B cell (primary cell): ENCODE data around the gene MAP3K5. TPM values are rescaled to one million over a fixed set of nuclear protein-coding genes. Genes with fewer than 3 reads are reported as not detected.

Experiments
- ATAC-seq: fragments of 200-7000 bp; cut with Tn5 transposase; one replicate; pipeline ENCODE4 v1.10.0; 2021; ENCODE audit warnings: low read depth, mild to moderate bottlenecking, moderate number of reproducible peaks, moderate library complexity
- CTCF ChIA-PET: fragments of 350-600 bp; sonication (Branson Sonifier 250); formaldehyde crosslinking; loops from one replicate; lab custom pipeline; 2021; ENCODE audit warnings: antibody characterized with exemption, inconsistent platforms; lab: Charles Lee
- POLR2A ChIA-PET: fragments of 350-600 bp; sonication (Branson Sonifier 250); formaldehyde crosslinking; loops from one replicate; lab custom pipeline; 2021; ENCODE audit warnings: antibody characterized with exemption; lab: Charles Lee
- DNase-seq: peaks from one replicate; pipeline ENCODE4 v3.0.0; 2013
- H2AFZ ChIP-seq: 2 replicates; pipeline ENCODE4 v1.6.1; 2012; ENCODE audit warnings: mild to moderate bottlenecking, low read depth, low read length; ENCODE audit not compliant: insufficient read depth, poor library complexity, severe bottlenecking
- H3K27ac ChIP-seq, 2 donors: 1 replicate in 1 of 2; 2 replicates in 1 of 2; pipeline ENCODE4 v1.5.1; 2012 to 2013; ENCODE audit warnings: low read length in 2 of 2, mild to moderate bottlenecking in 2 of 2, moderate library complexity in 1 of 2
- H3K27me3 ChIP-seq, 4 experiments: fragments of 200-600 bp in 1 of 4; sonication (generic) in 1 of 4; replicated peaks in 1 of 4; 1 replicate in 2 of 4; 2 replicates in 2 of 4; pipeline versions ENCODE4 v1.6.1 to v1.7.0; 2013 to 2016; ENCODE audit warnings: low read length in 3 of 4, mild to moderate bottlenecking in 2 of 4, mixed read lengths in 1 of 4, moderate library complexity in 1 of 4; ENCODE audit not compliant: insufficient read depth in 4 of 4, control insufficient read depth in 3 of 4; ENCODE audit errors: control extremely low read depth in 1 of 4
- H3K36me3 ChIP-seq, 2 experiments: replicated peaks in 1 of 2; 1 replicate in 1 of 2; 2 replicates in 1 of 2; pipeline versions ENCODE4 v1.6.1 to v1.7.1; 2013; ENCODE audit warnings: low read length in 1 of 2; ENCODE audit not compliant: insufficient read depth in 2 of 2, control insufficient read depth in 1 of 2; ENCODE audit errors: control extremely low read depth in 1 of 2, extremely low read depth in 1 of 2
- H3K4me1 ChIP-seq, 2 donors: fragments of 200-600 bp in 1 of 2; sonication (generic) in 1 of 2; 1 replicate in 1 of 2; 2 replicates in 1 of 2; pipeline versions ENCODE4 v1.5.1 to v1.6.1; 2013 to 2017; ENCODE audit warnings: low read length in 2 of 2; ENCODE audit not compliant: control insufficient read depth in 2 of 2, insufficient read depth in 2 of 2
- H3K4me2 ChIP-seq: replicated peaks from 2 replicates; pipeline ENCODE3; 2012; ENCODE audit warnings: mild to moderate bottlenecking, low read depth, low read length; ENCODE audit not compliant: poor library complexity, severe bottlenecking
- H3K4me3 ChIP-seq, 5 experiments: fragments of 200-600 bp in 1 of 5; sonication (generic) in 1 of 5; 1 replicate in 3 of 5; 2 replicates in 2 of 5; pipeline versions ENCODE4 v1.5.1 to v1.7.0; 2011 to 2016; ENCODE audit warnings: low read length in 4 of 5, mild to moderate bottlenecking in 4 of 5, low read depth in 2 of 5, control low read depth in 1 of 5, moderate library complexity in 1 of 5; ENCODE audit not compliant: insufficient read depth in 1 of 5; ENCODE audit errors: control extremely low read depth in 1 of 5, extremely low read depth in 1 of 5
- H3K79me2 ChIP-seq: fragments of 200-600 bp; sonication (generic); one replicate; pipeline ENCODE4 v1.6.0; 2016; ENCODE audit warnings: low read length; ENCODE audit not compliant: control insufficient read depth, insufficient read depth
- H3K9ac ChIP-seq: fragments of 200-600 bp; sonication (generic); 2 replicates; pipeline ENCODE4 v1.6.1; 2017; ENCODE audit warnings: mild to moderate bottlenecking, low read length, moderate library complexity
- H3K9me3 ChIP-seq, 3 donors: one replicate each; pipeline versions ENCODE4 v1.6.1 to v1.7.1; 2013; ENCODE audit warnings: low read length in 2 of 3; ENCODE audit not compliant: control insufficient read depth in 2 of 3, insufficient read depth in 1 of 3; ENCODE audit errors: control extremely low read depth in 1 of 3
- H4K20me1 ChIP-seq: 2 replicates; pipeline ENCODE4 v1.6.0; 2012; ENCODE audit warnings: mild to moderate bottlenecking, low read length; ENCODE audit not compliant: insufficient read depth, control insufficient read depth, poor library complexity, severe bottlenecking
- H3K27ac Mint-ChIP-seq: one replicate; pipeline ENCODE4 v1.8.0; 2021; ENCODE audit warnings: mixed read lengths
- H3K27me3 Mint-ChIP-seq: one replicate; pipeline ENCODE4 v1.8.0; 2021; ENCODE audit warnings: mixed read lengths
- H3K4me1 Mint-ChIP-seq: one replicate; pipeline ENCODE4 v1.8.0; 2021; ENCODE audit warnings: mixed read lengths
- H3K4me3 Mint-ChIP-seq: one replicate; pipeline ENCODE4 v1.8.0; 2021; ENCODE audit warnings: mixed read lengths
- H3K9me3 Mint-ChIP-seq: one replicate; pipeline ENCODE4 v1.8.0; 2022; ENCODE audit warnings: mixed read lengths; ENCODE audit not compliant: insufficient read depth
- CTCF ChIP-seq: fragments of 200-600 bp; IDR thresholded peaks from one replicate; pipeline ENCODE4 v1.8.0; 2022; ENCODE audit warnings: antibody characterized with exemption, mild to moderate bottlenecking
- EZH2 ChIP-seq: IDR thresholded peaks from 2 replicates; pipeline ENCODE4 v1.6.1; 2012; ENCODE audit warnings: borderline replicate concordance, low read depth, mild to moderate bottlenecking, moderate library complexity, low read length; ENCODE audit not compliant: insufficient read depth, poor library complexity, severe bottlenecking
- WGBS: methylation state at CpG from one replicate; pipeline ENCODE4 v1.1.5; 2013; ENCODE audit warnings: missing lambda C conversion rate; ENCODE audit not compliant: insufficient coverage; 5-methylcytosine and 5-hydroxymethylcytosine counted together
- intact Hi-C: fragments of 100-400 bp; cut with micrococcal nuclease; formaldehyde crosslinking; loops from one replicate; pipeline ENCODE4 v1.10.0; 2022
- polyA plus RNA-seq: library from polyadenylated mRNA; depleted of rRNA; stranded (reverse); fragments of >200 nt; gene quantifications from 2 replicates; pipeline ENCODE4 v1.2.3, GENCODE V29; 2012
- total RNA-seq, 2 donors: library from RNA; stranded (reverse); fragments of 120-200 nt in 1 of 2; gene quantifications; 1 replicate in 1 of 2; 2 replicates in 1 of 2; pipeline versions ENCODE4 v1.2.3 to v1.2.4, GENCODE V29; 2013 to 2022

MAP3K5 gene
- total and polyA plus RNA-seq, 2 donors (not counting 1 experiment from before 2014, with no cell fraction given): 5.7 to 34.1 TPM

- H3K27ac ChIP-seq: no peak overlapping the region
- peaks cover 12 to 13% of the 10 kb centered on the region in 2 donors for H3K4me1 ChIP-seq
- H3K9ac ChIP-seq: no peak overlapping the region
- H3K27me3 Mint-ChIP-seq: peaks cover 33% of the 10 kb centered on the region
- intact Hi-C loops: no loop called here
- no peaks in the 10 kb centered on the region for H3K36me3 ChIP-seq
- no peaks in the 10 kb centered on the region for H3K79me2 ChIP-seq
- TF ChIP-seq EZH2 (no peak), CTCF (no peak)
- H3K27me3 ChIP-seq: peaks cover 0 to 11% (median 4%) of the 10 kb centered on the region in 4 experiments
- peak overlapping the region; percentile 34 for H3K4me2 ChIP-seq
- peaks cover 16% of the 10 kb centered on the region for H3K4me1 Mint-ChIP-seq
- ATAC-seq (peak; percentile 24), DNase-seq (peak; percentile 10)
- H3K4me3 ChIP-seq: no peak overlapping the region
- no peaks in the 10 kb centered on the region for H3K9me3 ChIP-seq
- 12% methylated on average over 9 of the region's 16 CpGs for WGBS
- ChIA-PET POLR2A (no interaction called here), CTCF (no interaction called here)
- peak overlapping the region; percentile 4 for H3K4me3 Mint-ChIP-seq
- no peaks in the 10 kb centered on the region for H4K20me1 ChIP-seq
- H3K27ac Mint-ChIP-seq: no peak overlapping the region
- no peaks in the 10 kb centered on the region for H3K9me3 Mint-ChIP-seq
- H2AFZ ChIP-seq: no peak overlapping the region
Observed at GRCh38 chr6:136526196-136526930, 265.9 kb downstream of the MAP3K5 start.

GRCh38 chr6:136525586-136526195 is 266.6 kb downstream of the MAP3K5 start:
- ATAC-seq (no peak), DNase-seq (no peak)
- Histone ChIP-seq H3K27me3 (peaks cover 0 to 11% (median 4%) of the 10 kb centered on the region in 4 experiments), H3K4me1 (peaks cover 12 to 13% of the 10 kb centered on the region in 2 donors), H3K36me3 (no peaks in the 10 kb centered on the region), H3K9ac (no peak overlapping the region), H3K27ac (no peak overlapping the region), H3K4me2 (peak overlapping the region; percentile 34), H3K79me2 (no peaks in the 10 kb centered on the region), H4K20me1 (no peaks in the 10 kb centered on the region), H2AFZ (peak overlapping the region; percentile 34), H3K9me3 (no peaks in the 10 kb centered on the region), H3K4me3 (no peak overlapping the region)
- ChIA-PET CTCF (interaction anchor here (1.7 kb wide), 1 partner anchor 25 kb away, joined by 5 read pairs; the partner anchor contains the start of gene MAP7), POLR2A (no interaction called here)
- 0% methylated on average over 3 of the region's 8 CpGs for WGBS
- intact Hi-C loops: no loop called here
- Mint-ChIP-seq H3K9me3 (no peaks in the 10 kb centered on the region), H3K4me3 (peak overlapping the region; percentile 4), H3K4me1 (peaks cover 16% of the 10 kb centered on the region), H3K27ac (no peak overlapping the region), H3K27me3 (peaks cover 37% of the 10 kb centered on the region)
- TF ChIP-seq EZH2 (no peak), CTCF (no peak)
